ENCODE data around the gene HDAC7.
A peak's percentile ranks its signal among the peaks of the same experiment; 100 is the strongest.
"Not testable (repeated sequence)": the region's sequence is repeated elsewhere in the genome, so short reads cannot be mapped to it uniquely, and the experiment has no call there.

The HDAC7 gene

DNA sequence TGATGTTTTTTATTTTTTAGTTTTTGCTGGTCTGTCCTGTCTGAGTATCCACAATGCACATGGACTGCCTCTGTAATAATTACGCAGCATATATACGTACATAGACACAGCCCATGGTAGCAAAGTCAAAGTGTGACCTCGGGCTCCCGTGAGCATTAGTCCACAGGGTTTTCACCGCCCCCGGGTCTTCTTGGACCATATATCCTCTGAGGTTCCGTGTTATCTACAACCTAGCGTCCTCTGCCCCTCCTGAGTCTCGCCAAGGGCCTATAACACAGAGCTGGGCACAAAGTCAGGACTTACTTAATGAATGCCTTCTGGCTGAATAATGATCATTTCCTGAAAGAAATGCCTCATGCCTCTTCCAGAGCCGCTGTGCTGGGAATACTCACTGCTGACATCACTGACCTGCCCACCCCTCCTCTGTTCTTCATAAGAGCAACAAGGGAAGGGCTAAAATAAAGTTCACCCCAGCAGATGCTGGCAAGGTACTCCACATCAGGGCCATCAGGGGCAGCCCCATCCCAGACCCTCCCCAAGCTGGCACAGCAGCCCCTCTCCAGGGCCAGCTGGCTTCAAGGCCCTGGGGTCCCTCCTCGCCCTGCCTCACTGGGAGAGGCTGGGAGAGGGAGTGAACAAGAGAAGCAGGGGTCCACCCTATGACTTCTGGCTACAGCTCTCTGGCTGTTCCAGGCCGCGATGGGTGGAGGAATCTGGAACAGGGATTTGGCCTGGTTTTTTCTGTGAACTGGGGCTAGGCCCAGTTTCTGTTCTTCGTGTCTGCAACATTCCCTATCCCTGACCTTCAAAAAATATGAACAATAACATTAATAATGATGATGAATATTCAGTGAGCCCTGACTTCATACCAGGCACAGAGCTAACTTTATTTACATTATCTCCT, 7.9 kb downstream of the HDAC7 start:
- no peak for DNase-seq (ENCODE audit: low read depth)

DNA sequence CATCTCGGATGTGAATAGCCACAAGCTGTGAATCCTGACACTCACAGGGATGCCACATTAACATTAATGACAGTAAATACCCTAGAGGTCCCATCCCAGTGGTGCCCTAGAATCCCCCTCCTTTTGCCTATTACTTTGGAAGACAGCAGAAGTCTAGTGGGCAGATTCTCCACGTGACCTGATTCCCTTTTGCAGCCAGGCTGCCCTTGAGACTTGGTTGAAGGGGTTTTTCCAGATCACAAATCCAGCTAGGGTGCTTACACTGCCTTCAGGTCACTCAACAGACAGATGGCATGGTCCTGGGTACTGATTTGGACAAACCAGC, 8.7 kb downstream of the HDAC7 start:
- DNase-seq (ENCODE audit: low read depth): no peak

DNA sequence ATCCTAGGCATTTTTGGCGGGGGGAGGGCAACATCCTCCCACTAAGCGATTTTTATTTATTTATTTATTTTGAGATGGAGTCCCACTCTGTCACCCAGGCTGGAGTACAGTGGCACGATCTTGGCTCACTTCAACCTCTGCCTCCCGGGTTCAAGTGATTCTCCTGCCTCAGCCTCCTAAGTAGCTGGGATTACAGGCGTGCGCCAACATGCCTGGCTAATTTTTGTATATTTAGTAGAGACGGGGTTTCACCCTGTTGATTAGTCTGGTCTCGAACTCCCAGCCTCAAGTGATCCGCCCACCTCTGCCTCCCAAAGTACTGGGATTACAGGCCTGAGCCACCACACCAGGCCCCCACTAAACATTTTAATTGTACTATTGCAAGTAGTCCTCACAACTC, 10.2 kb downstream of the HDAC7 start:
- not testable (repeated sequence) for DNase-seq (ENCODE audit: low read depth)

DNA sequence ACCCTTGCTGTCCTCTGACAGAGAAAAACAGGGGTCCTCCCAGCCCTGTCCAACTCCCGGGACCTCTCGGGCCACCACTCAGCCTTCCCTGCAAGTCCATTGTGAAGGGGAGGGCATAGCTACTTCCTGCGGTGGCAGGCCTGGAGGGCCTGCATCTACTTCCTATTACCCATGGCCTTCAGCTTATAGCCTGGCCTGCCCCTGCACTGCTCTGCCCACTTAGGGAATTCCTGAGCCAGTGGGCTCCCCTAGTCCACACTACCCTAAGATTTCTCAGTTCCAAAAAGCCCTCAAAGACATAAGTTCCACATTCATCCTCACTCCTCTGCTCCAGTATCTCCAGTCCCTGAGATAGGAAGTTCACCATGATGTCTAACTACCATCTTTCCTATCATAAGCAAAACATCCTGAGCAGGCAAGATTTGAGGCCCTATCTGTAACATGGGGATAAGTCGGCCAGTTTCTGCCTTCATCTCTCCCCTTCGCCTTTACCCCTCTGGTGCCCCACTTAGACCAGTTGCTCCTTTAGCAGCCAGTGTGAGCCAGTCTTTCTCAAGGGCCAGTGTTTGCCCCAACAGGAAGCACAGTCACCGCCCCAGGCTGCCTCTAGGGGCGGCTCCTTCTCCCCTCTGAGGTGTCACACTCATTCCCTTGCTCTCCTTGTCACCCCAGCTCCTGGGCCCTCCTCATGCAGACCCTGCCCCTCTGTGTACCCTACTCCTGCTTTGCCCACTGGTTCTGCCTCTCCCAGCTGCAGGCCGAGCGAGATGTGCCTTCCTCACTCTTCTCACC, 10.9 kb downstream of the HDAC7 start:
- DNase-seq (ENCODE audit: low read depth): no peak

DNA sequence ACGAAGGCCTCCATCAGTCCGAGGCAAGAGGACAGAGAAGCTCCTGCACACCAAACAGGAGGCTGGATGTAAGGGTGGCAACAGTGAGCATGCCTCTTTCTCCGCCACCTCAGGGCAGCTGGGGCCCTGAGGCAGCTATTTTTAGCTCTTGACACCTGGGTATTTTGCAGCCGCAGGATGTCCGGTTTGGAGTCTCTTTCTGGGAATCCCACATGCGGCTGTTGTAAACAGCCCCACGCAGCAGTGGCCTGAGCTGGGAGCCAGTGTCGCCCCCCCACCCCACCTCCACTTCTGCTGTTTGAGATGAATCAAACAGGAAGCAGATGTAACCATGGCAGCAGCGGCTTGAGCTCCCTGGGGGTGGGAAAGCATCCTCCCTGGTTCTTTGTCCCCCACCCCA, 11.7 kb downstream of the HDAC7 start:
- DNase-seq (ENCODE audit: low read depth): peak; percentile 60

DNA sequence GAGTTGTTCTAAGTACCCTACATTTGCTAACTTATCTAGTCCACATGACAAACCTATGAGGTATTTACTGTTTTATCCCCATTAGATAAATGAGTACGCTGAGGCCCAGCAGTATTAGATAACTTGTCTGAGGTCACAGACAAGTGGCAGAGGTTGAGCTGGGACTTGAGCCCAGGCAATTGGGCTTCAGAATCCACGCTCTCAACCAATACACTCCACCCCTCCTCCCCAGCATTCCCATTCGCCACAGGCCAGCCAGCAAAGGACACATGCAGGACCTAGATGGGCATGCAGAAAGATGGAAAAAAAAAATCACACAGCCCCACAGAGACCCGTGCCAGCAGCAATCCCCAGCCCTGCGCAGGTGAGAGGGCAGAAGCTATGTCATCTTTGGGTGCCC, 12.4 kb downstream of the HDAC7 start:
- no peak for DNase-seq (ENCODE audit: low read depth)

DNA sequence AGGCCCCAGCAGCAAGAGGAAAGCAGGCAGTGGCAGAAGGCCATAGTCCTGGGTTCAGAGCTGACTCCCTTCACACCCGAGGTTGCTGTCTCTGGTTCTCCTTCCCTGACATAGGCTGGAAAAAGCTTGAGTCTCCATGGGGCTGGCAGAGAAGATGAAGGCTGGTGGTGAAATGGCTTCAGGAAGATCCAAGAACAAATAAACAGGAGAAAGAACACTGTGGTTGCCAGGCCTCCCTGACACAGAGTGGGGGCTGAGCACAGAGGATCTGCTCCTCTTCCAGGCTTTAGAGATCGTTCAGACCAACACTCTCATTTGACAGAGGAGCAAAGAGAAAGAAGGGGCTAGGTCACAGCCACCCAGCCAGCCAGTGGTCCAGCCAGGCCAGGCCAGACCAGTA, 14.3 kb downstream of the HDAC7 start:
- DNase-seq (ENCODE audit: low read depth): no peak

DNA sequence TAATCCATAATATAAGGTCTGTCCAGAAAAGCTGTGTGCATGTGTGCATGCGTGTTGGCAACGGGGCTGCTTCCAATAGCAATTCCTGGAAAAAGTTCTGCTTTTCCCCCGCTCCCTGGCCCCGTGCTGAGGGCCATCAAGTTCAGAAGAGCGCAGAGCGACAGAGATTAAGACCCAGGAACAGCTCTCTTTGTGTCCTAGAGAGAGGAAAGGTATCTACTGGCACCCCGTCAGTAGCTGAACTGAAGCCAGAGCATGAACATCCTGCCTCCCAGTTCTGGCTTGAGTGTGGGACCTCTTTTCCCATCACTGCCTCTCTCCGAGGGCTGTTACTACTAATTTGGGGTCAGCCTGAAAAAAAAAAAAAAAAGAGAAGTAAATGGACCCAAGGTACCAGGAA, 15.5 kb downstream of the HDAC7 start:
- no peak for DNase-seq (ENCODE audit: low read depth)

DNA sequence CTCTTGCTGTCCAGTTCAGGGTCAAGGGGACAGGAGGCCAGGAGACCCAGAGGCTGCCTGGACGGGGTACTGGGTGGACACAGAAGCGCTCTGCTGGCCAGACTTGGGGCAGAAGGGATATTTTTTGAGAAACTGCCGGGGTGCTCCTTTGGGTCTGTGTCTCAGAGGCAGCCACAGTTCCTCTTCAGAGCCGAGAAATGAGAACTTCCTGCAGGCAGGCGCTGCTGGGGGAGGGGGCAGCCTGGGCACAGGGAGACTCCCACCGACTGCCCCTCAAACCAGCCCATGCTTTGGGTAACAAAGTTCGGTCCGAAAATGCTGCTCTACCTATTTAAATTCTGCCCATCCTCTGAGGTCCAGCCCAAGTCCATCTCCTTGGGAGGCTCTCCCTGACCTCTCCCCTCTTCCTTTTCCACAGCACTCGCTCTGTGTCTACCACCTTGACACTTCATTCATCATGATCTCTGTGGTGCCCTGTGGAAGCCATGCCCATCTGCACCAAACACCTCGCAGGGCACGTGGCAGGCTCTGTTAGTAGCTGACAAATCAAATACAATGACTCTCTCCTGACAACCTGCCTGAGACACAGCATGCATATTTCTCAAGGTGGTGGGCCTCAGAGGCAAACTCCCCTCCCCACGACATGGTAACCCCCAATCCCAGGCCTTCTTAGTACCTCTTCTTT, 16.4 kb downstream of the HDAC7 start:
- no peak for DNase-seq (ENCODE audit: low read depth)

DNA sequence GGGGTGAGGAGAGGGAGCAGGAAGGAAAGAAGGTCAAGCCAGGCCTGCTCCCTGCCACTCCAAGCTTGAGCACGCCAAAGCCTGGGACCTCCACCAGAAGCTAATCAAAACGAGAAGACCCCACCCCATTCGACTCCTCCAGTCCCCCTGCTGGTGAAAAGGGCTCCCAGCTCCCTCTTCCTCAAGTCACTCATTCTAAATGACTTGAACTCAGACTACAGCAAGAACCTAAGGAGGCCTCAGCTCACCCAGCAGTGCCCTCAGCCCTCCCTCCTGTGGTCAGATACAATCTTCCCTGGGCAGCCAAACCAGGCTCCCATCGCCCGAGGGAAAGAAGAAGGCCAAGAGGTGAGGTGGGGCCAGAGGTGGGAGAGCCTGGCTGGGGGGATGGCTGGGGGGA, 17.4 kb downstream of the HDAC7 start:
- DNase-seq (ENCODE audit: low read depth): no peak

DNA sequence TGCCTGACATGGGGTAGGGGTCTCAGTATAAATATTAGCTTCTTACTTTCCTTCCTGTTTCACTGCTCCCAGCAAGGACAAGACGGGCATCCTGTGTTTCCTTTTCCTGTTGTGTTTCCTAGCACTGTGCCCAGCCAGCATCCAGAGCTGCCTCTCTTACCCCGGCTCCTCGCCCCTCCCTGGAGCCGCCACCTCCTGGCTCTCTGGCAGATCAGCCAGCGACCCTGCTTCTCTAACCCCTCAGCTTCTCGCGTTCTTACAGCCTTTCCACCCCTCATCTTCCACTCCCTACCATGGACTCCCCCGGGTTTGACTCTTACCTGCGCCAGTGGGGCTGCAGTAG, 17.8 kb downstream of the HDAC7 start:
- DNase-seq (ENCODE audit: low read depth): no peak

DNA sequence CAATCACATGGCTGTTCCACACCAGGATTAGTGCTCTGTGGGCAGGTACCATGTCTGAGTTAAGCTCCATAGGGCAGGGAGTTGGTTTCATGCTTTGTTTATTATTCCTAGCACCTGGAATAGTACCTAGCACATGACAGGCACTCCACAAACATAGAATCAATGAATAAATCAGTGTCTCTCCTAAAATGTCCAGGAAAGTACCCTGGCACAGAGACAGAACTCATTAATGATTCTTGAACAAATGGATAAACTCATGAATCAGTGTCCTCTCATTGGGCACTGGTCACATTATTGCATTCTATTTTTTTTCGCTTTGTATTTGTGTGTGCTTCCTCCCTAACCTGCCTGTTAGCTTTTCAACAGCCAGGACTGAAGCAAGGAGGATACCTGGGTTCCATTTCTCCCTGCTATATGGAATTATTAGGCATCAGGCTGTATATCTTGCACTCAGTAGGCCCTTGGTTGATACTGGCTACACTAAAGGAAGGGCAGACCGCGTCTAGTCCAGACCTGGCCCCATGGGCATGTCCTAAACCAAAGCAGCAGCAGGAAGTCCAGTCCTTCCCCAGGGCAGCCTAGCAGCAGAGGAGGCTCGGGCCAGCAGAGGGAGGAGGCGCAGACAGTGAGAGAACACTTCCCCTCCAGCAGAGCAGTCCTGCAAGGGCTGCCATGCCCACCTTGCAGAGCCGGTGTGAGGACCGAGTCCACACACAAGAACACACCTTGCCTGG, 18.4 kb downstream of the HDAC7 start:
- DNase-seq (ENCODE audit: low read depth): no peak

DNA sequence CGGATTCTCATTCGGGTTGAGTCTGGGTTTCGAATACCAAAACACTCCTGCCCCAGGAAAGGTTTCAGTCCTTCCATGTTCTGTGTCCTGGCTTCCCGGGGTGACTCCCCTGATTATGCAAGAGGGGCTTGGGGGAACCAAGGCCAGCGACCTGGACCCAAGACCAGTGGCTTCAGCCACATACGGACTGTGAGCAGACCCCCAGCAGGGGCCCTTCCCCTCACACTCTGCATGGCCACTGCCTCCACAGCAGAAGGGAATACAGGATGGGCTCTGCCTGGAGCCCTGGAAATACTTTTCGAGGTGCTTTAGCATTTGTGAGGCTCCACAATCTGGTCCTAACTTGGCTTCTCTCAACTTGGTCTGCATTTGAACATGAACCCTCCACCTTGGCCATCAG, 19.1 kb downstream of the HDAC7 start:
- DNase-seq (ENCODE audit: low read depth): no peak

DNA sequence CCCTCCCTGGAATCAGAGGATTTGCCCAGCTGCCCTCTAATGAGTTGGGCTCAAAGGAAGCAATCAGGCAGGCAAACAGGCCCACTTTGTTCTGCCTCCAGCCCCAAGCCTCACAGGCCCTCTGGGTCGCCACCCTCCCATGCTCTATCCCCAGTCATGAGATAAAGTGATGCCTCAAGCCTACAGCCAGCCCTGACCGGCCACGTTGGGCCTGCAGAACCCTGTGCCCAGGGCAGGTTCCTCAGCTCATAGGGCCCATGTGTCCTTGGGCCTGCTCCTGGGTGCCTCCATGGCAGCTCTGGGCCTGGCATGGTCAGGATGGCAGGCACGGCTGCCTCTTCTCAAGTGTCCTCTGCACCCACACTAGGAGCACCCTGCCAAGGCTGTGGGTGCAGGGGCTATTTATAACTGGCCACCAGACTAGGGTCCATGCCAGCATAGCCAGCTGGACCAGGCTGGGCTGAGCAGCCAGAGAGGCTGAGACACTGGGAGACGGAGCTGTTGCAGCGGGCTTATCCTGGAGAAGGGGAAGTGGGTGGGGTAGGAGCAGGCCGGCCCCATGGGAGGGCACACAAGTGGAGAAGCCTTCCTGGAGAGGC, 20.2 kb downstream of the HDAC7 start:
- DNase-seq (ENCODE audit: low read depth): no peak

DNA sequence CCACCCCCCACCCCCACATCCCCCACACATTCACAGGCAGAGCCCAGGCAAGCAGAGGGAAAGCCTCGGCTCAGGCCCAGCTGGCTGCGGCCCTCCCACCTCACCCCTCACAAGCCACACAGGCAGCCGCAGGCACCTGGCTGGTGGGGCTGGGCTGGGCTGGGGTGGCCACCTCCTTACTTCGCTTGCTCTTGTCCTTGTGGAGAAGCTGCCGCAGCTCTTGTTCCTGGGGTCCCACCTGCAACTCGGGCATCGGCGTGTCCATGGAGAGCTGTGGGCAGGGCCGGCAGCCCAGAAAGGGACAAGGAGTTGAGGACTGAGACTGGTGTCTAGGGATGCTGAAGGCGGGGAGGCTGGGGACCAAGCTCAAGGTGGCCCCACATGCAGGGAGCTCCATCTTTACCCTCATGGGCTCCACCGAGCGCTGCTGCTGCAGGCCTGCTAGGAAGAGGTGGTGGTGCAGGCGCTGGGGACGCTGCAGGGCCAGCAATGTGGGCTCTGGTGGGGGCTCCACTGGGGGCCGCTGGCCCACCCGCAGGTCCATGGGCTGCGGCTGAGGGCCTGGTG, 21.2 kb downstream of the HDAC7 start:
- DNase-seq (ENCODE audit: low read depth): no peak

DNA sequence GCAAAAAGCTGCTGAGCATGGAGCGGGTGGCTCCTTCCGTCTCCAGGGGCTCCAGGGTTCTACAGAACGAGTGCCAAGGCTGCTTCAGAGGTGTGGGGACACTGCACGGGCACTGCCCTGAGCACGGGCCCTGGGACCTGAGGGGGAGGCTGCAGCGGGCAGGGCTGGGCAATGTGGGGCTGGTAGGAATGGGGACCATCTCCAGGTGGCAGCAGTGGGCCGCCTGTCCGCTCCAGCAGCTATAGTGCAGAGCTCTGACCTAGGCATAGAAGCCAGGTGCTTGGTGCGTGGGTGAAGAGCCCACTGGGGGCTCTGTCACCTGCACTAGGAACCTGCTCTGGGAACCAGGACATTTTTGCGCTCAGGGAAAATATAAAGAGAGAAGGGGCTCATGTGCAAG, 22.3 kb downstream of the HDAC7 start:
- no peak for DNase-seq (ENCODE audit: low read depth)

DNA sequence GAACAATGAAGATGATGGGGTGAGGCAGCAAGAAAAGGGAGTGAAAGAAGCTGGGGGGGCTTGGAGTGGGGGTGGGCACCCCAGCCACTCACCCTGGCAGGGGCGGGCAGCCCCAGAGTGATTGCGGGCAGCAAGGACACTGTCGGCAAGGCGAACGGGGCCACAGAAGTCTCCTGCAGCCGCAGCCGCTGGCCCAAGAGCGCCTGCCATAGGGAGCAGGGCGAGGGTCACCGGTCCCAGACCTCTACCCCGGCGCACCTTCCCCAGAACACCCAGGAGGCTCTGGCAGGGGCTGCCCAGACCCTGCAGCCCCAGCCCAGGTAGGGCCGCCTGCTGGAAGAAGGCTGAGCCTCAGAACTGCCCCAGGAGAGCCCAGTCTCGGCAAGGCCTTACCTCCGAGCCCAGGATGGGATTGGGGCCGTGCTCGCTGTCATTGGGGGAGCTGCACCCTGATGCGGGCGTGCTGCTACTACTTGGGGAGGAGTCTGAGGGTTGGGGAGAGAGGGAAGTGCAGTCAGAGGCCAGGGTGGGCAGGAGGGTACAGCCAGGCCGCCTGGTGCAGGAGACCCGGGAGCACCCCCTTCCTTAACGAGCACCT, 23.8 kb downstream of the HDAC7 start:
- DNase-seq (ENCODE audit: low read depth): no peak

DNA sequence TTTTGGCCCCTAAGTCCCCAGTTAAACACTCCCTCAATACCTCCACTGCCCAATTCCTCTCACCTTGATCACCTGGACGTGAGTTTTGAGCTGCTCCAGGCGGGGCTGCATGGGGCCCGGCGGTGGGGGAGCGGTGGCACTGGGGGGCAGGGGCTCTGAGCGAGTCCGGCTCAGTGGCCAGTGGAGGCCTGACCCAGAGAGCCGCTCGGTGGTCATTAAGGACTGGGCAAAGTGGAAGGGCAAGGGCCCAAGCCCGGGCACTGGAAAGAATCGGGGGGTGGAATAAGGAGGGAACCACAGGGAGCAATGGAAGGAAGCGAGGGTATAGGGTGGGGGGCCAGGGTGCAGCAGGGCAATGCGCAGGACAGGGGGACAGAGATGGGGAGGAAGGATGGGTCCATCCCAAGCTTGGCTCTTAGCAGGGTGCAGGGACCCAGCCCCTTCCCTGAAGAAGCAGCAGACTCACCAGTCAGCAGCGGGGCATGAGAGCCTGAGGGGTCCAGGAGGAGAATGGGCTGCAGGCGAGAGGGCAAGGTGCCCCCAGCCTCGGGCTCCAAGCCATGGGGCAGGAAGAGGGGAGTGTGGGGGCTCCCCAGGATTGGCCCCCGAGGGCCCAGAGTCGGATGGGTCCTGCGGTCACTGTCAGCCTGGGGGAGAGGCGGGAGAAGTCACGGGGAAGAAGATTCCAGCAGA, 24.4 kb downstream of the HDAC7 start:
- no peak for DNase-seq (ENCODE audit: low read depth)

DNA sequence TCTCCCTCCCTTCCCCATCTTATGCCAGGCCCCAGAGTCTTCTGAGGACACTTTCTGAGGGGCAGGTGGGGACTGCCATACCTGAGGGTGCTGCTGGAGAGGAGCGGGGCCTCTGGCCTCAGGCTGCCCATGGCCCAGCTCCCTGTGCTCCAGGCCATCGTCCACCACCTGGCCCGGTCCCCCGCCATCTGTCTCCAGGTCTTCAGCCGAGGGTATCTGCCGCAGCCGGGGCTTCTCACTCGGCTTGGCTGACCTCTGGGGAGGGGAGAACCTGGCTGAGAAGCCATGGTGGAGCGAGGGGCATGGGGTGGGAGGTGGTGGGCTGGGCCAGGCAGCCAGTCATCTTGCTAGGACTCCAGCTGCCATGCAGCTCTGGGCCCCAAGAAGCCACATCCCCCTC, 25.0 kb downstream of the HDAC7 start:
- DNase-seq (ENCODE audit: low read depth): no peak

DNA sequence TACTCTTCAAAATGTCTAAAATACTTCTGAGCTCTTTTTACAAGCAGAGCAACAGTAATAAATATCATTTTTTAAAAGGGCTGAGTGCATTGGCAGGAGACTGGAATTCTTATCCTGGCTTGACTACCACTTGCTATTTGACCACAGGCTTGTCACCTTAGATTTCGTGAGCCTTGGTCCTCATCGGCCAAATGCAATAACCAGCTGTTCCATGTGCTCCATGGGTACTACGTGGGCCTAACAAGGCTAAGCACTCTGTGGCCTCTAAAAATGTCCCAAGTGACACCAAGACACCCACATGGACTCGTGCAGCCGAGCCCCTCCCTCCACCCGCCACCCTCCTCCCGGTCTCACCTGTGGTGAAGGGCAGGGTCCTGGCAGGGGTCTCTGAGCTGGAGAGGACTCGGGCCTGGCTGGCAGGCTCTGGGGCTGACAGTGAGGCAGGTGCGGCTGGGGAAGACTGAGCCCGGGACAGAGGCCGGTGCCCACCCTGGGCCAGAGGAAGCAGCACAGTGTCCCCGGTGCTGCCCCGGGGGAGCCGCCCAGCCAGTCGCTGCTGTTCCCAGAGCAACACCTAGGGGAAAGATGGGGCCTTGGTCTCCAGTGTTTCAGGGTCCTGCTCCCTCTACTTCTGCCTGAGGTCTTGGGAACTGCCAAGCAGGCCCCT, 26.6 kb downstream of the HDAC7 start:
- no peak for DNase-seq (ENCODE audit: low read depth)

Data from stimulated activated CD8-positive, alpha-beta memory T cell treated with anti-CD3 and anti-CD28 coated beads, Interleukin-7, amount 100 ng/mL, for 24 hours (primary cell).